ENCODE data around the gene RNU1-3.
"Not testable (repeated sequence)": the region's sequence is repeated elsewhere in the genome, so short reads cannot be mapped to it uniquely, and the experiment has no call there.

- TF ChIP-seq, protein P1, sequence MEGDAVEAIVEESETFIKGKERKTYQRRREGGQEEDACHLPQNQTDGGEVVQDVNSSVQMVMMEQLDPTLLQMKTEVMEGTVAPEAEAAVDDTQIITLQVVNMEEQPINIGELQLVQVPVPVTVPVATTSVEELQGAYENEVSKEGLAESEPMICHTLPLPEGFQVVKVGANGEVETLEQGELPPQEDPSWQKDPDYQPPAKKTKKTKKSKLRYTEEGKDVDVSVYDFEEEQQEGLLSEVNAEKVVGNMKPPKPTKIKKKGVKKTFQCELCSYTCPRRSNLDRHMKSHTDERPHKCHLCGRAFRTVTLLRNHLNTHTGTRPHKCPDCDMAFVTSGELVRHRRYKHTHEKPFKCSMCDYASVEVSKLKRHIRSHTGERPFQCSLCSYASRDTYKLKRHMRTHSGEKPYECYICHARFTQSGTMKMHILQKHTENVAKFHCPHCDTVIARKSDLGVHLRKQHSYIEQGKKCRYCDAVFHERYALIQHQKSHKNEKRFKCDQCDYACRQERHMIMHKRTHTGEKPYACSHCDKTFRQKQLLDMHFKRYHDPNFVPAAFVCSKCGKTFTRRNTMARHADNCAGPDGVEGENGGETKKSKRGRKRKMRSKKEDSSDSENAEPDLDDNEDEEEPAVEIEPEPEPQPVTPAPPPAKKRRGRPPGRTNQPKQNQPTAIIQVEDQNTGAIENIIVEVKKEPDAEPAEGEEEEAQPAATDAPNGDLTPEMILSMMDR (IDR thresholded peaks at IDR 0.05 in 8 of 11, conservative IDR thresholded peaks at IDR 0.05 in 3 of 11) = not testable (repeated sequence)
- TF ChIP-seq POLR2AphosphoS5, POLR2A (IDR thresholded peaks at IDR 0.05): not testable (repeated sequence)
Measured at GRCh38 chr1:16635959-16636358, 30.8 kb downstream of the RNU1-3 start.

All from spleen (tissue), 7 donors.